GM21529 (cell line): ENCODE results near the gene MUS81.
"Not testable (repeated sequence)": the region's sequence is repeated elsewhere in the genome, so short reads cannot be mapped to it uniquely, and the experiment has no call there.

ENCODE experiments used
- ATAC-seq: cut with Tn5 transposase; IDR thresholded peaks from one replicate; pipeline ENCODE4 v1.9.1; 2021; ENCODE audit not compliant: unreplicated experiment

The MUS81 gene

DNA sequence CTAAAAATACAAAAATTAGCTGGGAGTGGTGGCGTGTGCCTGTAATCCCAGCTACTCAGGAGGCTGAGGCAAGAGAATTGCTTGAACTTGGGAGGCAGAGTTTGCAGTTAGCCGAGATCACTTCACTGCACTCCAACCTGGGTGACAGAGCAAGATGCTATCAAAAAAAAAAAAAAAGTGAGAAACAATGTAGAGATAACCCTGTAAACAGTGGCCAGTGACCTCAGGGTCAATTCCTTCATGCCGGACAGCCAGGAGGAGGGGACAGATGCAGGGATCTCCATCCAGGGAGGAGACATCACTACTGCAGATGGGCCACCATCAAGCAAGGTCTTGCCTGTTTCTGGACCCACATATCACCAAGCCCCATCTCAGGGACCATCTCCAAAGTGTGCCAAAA is 12.5 kb upstream of the MUS81 start:
- no peak for ATAC-seq

DNA sequence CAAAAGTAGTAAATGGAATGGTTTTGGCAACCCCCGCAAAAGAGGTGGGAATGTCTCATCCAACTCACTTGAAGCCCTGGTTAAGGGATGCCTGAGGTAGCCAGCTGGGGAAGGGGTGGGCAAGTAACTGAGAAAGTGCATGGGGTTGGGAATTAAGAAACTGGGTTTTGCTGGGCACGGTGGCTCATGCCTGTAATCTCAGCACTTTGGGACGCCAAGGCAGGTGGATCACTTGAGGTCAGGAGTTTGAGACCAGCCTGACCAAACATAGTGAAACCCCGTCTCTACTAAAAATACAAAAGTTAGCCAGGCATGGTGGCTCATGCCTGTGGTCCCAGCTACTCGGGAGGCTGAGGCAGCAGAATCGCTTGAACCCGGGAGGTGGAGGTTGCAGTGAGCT is 11.5 kb upstream of the MUS81 start:
- ATAC-seq: not testable (repeated sequence)

DNA sequence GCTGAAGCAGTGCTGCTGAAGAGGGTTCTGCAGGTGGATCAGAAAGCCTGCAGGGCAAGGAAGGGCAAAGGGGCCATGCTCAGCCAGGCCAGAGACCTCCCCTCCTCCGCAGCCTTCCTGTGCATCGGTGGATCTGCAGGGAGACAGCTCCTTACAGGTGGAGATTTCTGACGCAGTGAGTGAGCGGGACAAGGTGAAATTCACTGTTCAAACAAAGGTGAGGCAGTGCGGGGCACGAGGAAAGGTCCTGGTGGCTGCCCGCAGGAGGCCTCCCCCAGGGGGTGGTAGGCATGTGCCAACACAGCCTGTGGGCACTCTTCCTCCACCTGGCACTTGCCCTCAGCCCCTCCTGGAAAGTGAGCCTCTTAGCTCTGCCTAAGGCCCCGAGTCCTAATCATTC is 10.9 kb upstream of the MUS81 start:
- ATAC-seq: no peak

DNA sequence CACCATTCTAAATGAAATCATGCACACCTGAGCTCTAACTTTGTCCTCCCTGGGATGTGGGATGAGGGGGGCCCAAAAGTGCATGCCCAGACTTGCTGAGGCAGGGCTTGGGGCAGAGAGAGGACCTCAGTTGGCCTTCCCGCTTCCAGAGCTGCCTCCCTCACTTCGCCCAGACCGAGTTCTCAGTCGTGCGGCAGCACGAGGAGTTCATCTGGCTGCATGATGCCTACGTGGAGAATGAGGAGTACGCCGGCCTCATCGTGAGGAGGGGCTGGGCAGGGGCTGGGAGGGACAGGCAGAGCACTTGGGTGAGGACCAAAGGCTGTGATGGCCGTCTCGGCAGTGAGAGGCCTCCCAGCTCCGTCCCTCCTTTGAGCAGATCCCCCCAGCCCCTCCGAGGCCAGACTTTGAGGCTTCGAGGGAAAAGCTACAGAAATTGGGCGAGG is 10.4 kb upstream of the MUS81 start:
- ATAC-seq: no peak

DNA sequence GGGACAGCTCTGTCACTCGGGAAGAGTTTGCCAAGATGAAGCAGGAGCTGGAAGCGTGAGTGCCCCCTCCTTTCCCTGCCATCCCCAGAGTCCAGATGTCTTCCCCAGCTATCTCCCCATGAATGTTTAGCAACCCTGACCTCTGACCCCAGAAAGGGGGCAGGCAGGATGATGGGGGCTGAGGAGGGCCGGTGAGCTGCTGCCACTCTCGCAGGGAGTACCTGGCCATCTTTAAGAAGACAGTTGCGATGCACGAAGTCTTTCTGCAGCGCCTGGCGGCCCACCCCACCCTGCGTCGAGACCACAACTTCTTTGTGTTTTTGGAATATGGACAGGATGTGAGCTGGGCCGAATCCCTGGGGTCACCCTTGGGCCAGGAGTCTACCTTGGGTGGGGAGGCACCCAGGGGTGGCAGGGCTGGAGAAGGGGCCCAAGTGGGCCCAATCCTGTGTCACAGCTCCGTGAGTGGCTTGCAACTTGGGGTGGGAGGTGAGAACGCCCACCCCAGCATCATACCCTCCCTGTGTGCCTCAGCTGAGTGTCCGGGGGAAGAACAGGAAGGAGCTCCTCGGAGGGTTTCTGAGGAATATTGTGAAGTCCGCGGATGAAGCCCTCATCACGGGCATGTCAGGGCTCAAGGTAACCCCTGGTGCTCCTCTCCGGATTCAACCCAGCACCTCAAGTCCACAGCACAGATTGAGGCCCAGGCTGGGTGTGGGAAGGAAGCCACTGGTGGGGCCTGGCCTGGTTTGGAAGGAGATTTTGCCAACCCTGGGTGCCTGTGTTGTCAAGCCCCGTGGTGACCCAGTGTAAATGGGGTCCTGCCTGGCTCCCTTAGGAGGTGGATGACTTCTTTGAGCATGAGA is 9.8 kb upstream of the MUS81 start:
- ATAC-seq: no peak

DNA sequence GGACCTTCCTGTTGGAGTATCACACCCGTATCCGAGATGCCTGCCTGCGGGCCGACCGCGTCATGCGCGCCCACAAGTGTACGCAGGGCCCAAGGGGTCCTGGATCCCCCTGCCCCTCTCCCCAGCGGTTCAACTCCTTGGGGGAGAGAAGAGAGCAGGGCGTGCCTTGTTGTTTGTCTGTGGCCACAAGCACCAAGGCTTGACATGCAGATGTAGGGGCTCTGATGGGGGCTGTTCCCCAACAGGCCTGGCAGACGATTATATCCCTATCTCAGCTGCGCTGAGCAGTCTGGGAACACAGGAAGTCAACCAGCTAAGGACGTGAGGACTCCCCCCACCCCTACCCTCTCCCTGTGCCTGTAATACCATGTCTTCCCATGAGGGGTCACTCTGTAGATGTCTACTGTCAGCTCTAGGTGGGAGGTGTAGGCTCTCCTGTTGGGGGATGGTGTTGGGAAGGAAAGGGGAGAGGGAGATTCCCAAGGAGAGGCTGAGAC is 9.1 kb upstream of the MUS81 start:
- no peak for ATAC-seq

DNA sequence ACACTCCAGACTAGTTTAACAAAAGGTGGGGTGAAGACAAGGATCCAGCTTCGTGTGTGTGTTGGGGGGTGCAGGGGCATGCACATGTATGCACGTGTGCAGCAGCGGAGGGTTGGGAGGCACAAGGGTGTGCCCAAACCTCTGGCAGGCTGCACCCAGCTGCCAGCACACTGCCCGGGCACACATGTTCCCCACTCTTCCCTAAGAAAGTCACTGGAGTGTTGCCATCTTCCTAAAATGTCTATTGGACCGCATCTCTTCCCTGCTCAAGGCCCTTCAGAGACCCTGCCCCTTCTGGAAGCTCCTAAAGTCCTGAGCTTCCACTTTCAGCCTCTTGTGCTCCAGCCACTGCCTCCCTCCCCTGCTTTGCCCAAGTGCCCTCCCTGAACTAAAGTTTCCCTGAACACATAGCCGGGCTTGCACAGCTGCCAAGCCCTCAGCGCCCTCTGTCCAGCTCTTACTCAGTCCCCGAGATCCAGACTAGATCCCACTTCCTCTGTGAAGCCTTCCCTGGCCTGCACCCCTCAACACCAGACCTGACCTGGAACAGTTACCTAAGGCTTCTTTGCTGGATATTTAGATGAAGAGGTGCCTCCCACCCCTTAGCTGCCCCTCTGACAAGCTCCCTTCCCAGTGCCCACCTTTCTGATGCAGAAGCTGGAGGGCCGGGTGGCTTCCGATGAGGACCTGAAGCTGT is 8.3 kb upstream of the MUS81 start:
- no peak for ATAC-seq

DNA sequence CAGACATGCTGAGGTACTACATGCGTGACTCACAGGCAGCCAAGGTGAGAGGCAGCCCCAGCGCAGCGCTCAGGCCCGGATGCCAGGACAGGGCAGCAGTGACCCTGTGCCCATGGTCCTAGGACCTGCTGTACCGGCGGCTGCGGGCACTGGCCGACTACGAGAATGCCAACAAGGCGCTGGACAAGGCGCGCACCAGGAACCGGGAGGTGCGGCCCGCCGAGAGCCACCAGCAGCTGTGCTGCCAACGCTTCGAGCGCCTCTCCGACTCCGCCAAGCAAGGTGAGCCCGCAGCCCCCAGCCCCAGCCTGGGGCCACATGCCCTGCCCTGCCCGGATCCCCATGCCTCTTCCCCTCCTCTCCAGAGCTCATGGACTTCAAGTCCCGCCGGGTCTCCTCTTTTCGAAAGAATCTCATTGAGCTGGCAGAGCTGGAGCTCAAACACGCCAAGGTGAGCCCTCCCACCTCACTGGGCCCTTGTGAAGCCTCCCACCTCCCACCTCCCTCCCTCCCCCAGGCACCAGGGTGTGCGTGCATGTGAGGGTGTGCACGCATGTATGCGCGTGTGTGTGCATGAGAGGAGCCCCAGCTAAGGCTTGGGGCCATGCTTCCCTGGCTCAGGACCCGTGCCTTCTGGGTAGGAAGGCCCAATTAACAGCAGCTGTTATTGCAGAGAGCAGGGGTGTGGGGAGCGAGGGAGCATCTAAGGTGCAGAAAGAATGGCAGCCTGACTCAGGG is 7.6 kb upstream of the MUS81 start:
- ATAC-seq: no peak

DNA sequence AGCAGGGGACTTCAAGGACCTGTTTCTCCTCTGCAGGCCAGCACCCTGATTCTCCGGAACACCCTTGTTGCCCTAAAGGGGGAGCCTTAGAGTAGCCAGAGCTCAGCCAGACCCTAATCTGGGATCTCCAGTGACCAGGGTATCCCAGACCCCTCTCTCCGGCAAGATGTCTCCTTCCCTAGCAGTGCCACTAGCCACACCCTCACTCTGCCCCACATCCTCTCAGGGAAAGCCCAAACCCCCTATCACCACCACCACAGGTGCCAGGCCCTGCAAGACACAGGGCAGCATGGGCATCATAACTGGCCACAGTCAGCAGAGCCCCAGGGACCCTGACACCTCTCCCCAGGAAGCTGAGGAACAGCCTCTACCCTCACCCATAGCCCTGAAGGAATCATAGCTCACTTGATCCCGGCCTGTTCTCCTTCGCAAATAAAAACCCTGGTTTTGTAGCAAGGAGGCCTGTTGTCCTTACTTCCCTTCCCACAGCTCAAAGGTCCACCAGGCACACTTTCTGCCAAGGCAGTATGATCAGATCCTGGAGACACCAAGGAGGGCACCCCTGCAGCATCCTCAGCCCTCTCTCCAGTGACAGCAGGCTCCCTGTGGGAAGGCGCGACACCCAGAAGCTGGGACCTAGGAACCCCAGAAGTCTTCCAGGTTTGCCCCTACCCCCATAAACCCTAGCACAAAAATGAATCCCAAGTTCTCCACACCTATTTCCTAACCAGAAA is 6.8 kb upstream of the MUS81 start:
- ATAC-seq: no peak

DNA sequence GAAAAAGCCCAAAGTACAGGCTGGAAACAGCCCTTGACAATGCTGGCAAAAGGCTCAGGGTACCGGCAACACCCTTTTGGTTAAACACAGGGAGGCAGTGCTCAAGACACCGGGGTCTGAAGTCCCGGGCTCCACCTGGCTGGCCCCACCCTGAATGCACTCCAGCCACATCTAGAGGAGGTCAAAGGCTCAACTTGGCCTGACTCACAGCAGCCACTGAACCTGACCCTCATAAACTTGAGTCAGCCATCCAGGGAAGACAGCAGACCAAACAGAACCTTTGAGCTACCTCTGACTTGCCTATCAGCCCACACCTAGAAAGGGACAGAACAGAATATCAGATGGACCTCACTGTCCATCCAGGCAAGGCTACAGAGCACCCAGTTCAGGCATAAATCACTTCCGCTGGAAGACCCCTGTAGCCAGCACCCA is 6.1 kb upstream of the MUS81 start:
- ATAC-seq: no peak

DNA sequence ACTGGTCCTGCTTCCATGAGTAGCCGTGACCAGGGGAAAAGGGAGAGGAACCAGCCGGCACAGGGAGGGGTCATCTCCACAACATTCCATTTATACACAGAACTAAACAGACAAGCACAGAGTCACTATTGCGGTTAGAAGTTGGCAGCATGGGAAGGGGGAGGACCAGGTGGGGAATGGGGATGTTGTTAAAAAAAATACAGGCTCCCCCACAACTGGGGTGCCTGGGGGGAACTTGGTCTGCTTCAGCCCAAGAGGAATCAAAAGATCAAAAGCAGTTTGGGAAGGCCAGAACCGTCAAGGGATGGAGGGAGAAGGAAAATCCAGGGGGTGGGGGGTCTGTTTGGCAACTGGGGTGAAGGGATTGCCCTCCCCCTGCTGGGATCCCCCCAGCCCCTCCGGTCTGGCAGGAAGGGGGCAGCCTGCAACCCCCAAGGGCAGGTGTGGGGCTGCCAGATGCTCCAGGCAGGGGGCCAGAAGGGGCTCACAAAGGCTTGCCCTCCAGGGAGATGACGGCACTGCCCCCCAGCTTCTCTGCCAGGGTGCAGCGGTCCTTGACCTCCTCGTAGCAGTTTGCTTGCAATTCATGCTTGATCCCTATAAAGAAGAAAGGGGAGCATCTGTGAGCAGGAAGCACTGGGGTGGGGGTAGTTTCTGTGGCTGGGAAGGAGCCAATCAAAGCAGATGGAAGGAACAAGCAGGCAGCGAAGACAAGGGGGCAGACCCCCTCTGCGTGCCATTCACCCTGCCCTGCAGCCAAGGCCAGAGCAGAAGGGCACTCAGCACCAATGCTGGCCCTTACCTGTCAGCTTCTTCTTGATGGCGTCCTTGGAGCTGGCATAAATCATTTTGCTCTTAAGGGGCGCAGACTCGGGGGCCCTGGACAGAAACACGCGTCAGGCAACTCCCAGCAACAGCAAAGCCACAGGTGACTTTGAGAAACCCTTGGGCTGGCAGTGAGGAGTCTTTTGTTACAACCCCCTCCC is 5.1 kb upstream of the MUS81 start:
- ATAC-seq: no peak

DNA sequence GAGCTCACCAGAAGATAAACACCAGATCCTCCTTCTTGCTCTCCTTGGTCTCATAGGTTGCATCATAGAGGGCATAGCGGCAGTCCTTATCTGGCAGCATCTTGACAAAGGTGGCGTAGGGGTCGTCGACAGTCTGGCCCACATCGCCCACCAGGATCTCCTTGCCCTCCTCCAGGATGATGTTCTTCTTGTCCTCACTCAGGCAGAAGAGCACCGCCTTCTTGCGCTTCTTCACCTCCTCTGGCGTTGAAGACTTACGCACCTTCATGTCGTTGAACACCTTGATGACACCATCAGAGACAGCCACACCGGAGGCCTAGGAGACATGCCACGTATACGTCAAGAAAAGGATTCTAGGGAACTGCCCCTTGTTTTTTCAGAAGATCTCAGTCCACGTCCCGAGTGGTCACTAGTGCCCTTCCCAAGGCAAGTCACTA is 4.3 kb upstream of the MUS81 start:
- no peak for ATAC-seq

DNA sequence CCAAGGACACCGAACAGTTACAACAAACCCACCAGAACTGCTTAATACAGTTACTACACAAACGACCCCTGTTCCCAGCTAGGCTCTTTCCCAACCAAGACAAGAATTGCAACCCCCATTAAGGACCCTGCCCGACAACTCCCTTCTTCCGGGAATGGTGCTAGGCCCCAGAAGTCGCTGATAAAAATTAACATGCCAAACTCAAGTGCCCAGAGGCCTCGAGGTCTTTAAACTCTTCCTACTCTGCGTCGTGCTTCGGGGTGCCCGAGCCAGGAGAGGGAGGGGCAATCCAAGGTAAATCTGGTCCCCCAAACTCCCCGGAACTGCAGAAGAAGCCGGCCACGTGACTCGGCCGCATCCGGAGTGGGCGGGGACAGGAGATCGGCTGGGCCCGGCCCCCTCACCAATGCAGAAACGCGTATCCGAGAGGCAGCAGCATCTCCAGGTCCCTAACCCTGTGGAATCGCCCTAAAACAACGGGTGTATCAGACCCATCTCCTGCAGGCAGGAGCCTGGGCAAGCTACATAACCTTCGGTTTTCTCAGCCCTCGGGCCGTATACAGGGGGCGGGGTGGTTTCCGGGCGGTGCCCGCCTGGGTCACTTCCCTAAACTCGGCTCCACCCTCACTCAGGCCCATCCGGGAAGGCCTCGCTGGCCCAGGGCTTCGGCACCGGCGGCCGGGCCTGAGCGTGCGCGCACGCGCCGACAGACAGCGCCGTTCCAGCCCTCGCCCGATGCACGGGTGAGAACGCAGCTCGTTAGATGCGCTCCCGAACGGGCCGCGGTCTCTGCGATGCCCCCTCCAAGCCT is 3.3 kb upstream of the MUS81 start:
- peak; percentile 26 for ATAC-seq

DNA sequence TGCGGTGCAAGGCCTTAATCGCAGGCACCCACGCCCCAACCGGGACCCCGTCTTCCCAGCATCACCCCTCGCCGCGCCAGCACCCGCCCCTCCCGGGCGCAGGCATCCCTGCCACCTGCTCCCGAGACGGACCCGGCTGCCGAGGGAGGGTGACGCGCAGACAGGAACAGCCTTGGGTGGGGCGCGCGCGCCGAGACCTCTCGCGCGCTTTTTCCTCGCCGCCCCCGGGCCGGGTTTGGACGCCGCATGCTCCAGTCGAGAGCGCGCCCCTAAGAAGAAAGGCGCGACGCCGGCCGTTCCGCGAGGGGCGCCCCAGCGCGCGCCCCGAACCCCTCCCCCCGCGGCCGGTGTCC is 2.8 kb upstream of the MUS81 start:
- peak; percentile 1 for ATAC-seq

DNA sequence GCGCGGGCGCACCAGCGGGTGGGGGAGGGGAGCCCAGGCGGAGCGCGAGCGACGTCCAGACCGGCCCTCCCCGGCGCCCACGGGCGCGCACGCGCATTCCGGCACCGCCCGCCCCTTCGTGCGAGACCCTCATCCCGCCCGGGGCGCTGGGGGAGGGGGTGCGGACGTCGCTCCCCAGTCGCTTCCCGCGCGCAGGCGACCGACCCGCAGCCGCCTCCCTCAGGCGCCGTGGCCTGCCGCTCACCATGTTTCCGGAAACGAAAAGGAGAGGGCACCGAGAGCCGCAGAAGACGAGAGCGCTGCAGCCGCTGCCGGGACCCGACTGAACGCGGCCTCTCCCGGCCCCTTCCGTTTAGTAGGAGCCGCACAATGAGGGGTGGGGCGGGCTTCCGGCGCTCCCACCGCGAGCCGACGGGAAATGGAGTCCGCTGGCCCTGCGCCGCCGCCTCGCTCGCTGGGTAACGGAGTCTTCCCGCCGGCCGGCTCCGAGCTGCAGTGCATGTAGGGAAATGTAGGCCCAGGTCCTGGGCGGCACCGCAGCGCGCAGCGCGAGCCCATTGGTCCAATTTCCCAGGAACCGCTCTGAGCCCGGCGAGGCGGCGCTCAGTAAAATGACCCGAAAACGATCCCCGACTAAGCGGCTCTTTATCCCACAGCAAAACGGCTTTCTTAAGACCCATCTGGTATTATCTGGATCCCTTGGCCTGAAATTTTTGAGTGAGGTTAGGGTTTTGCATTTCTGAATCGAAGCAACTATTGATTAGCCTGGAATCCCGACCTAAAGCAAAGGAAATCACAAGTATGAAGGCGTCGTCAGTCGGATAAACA is 2.2 kb upstream of the MUS81 start, which contains the start of gene CFL1:
CFL1 (minus strand) TSS at position 328 of the 828 bp plus-strand sequence; CDS start at position 247, 81 bp downstream.
- peak; percentile 41 for ATAC-seq

DNA sequence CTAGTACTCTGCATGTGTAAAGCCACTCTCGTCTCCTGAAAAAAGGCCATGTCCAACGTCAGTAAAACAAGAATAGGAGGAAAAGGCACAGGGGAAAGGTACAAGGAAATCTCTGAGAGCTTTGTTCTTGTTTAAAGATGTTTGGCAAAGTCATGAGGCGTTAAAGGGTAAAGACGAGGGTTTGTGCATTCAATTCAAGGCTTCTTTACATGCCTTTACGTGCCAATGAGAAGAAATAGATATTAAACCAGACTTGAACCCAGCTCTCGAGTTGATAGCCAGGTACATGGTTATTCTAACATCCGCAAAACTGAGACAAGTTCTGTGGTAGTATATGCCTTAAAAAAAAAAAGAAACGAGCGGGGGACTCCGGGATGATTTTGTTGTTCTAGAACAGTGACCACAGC is 1.5 kb upstream of the MUS81 start:
- ATAC-seq: no peak

DNA sequence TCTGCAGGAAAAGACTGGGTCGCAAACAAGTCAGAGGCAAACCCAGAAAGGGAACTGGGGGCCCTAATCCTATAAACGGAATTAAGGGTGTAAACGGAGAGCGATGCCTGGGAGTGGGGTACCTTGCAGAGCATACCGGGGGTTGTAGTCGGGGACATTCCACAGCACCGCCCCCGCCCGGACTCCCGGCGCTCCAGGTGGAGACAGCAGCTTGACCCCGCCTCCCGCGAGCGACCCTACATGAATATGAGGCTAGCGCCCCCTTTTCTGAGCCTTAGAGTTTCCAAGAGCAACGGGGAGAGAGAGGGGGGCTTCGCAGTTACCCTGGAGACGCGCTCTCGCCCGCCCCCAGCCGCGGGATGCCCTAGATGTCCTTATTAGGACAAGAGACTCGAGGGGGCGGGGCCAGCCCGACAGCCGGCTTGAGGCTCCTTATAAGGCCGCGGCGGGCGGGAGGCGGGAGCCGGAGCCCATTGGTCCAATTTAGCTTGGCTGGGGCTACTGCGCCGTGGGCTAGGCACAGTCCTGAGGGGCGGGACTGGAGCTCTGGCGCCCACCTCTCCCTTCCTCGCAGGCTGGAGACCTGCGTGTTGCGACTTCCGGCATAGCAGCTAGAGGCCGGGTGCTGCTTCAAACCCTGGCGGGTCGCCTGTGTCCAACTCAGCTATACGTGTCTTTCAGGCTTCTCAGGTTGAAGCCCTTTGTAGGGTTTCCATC is 980 bp upstream of the MUS81 start:
- peak; percentile 58 for ATAC-seq
